ENCODE measurements around the gene IL22RA2. TPM values are rescaled to one million over a fixed set of nuclear protein-coding genes. Genes with fewer than 3 reads are reported as not detected.

The IL22RA2 gene
- total and polyA plus RNA-seq, 9 of the 15 experiments (the other 6 are each of a cell fraction or from before 2014, with no cell fraction given): 0.03 TPM; not detected in 8

- peak; percentile 66 for TF ChIP-seq ZNF407 (IDR thresholded peaks at IDR 0.05; ENCODE audit: low read depth)
- TF ChIP-seq U2AF1 (optimal IDR thresholded peaks at IDR 0.05; ENCODE audit: low read depth, low read length): peak; percentile 54
- TF ChIP-seq NR4A1 (CRISPR knock-in tag; IDR thresholded peaks at IDR 0.05): no peak
- no peak for TF ChIP-seq NR4A1 (tag; IDR thresholded peaks at IDR 0.05)
- TF ChIP-seq HMBOX1 (IDR thresholded peaks at IDR 0.05): no peak
- peak; percentile 62 for TF ChIP-seq SMAD4 (CRISPR knock-in tag; conservative IDR thresholded peaks at IDR 0.05)
- no peak for TF ChIP-seq ZC3H8 (IDR thresholded peaks at IDR 0.05)
- TF ChIP-seq C11orf30 (IDR thresholded peaks at IDR 0.05; ENCODE audit: low read depth): no peak; the same call in 1 of the 2 replicates
- no peak for TF ChIP-seq ID3 (CRISPR knock-in tag; IDR thresholded peaks at IDR 0.05)
- TF ChIP-seq ID3 (tag; IDR thresholded peaks at IDR 0.05): no peak; the same call in 1 of the 2 replicates
- no peak for TF ChIP-seq ATF2 (CRISPR knock-in tag; IDR thresholded peaks at IDR 0.05)
- TF ChIP-seq GABPB1 (CRISPR knock-in tag; IDR thresholded peaks at IDR 0.05): peak; percentile 98
- TF ChIP-seq ATF6 (CRISPR knock-in tag; IDR thresholded peaks at IDR 0.05): no peak
Observed at GRCh38 chr6:137218917-137219663, 45.6 kb upstream of the IL22RA2 start, which contains the start of gene IFNGR1 (continued).

Data from K562 (cell line).